Stimulated activated CD4-positive, alpha-beta T cell treated with anti-CD3 and anti-CD28 coated beads, Interleukin-4, amount 100 ng/mL, for 24 hours (primary cell): ENCODE data around the gene RNF146.
A peak's percentile ranks its signal among the peaks of the same experiment; 100 is the strongest.
"Not testable (repeated sequence)": the region's sequence is repeated elsewhere in the genome, so short reads cannot be mapped to it uniquely, and the experiment has no call there.

ENCODE experiments used
- DNase-seq: peaks from one replicate; pipeline ENCODE4 v3.0.0-alpha.2; 2020

RNF146 gene, protein sequence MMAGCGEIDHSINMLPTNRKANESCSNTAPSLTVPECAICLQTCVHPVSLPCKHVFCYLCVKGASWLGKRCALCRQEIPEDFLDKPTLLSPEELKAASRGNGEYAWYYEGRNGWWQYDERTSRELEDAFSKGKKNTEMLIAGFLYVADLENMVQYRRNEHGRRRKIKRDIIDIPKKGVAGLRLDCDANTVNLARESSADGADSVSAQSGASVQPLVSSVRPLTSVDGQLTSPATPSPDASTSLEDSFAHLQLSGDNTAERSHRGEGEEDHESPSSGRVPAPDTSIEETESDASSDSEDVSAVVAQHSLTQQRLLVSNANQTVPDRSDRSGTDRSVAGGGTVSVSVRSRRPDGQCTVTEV

DNA sequence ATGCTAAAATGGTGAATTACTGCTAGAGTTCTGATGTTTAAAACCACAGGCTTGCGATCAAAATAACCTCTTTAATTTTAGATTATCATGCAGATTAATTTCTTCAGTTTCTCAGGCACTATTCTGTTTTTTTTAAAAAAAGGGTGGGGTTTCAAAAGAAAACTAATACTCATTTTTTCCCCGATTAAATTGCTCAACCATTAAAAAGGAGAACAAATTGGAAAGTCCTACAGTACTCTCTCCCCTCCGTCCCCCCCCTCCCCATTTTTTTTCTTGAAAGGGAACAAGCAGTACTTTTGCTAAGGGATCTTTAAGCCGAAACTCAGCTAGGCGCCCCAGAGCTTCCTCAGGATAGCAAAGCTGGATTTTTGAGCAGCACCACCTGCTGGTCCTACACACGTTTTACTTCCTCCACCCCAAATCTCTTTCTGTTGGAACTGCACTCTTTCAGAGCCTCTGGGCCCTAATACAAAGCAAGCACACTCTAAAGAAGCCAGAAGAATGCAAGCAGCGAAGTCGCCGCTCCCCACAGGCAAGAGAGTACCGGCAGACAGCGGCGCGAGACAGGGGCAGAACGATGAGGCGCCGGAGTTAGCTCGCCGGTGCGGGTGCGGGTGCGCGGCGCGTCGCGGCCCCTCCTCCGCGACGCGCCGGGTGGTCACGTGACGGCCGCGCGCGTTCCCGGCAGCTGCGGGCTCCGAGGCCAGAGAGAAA lies at the start of gene RNF146:
TSS of gene RNF146 (plus strand) at position 687 of the 714 bp plus-strand sequence. CDS start 13,475 bp downstream, outside the sequence.
- peak; percentile 72 for DNase-seq

DNA sequence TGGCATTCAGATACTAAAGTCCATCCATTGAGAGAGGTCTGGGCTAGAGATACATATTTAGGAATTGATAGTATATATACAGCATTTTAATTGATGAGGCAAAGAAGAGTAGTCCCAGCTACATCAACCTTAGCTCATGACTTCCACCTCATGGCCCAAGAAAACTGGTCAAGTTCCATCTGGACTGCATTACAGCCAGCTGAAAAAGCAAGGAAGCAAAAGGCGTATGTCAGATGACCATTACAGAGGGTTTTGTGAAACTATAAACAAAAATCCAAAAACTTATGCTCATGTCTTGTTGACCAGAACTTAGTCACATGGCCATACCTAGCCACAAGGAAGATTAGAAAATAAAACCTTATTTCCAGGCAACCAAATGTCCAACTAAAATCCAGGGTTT lies 46.8 kb upstream of the RNF146 start:
- DNase-seq, result no peak

DNA sequence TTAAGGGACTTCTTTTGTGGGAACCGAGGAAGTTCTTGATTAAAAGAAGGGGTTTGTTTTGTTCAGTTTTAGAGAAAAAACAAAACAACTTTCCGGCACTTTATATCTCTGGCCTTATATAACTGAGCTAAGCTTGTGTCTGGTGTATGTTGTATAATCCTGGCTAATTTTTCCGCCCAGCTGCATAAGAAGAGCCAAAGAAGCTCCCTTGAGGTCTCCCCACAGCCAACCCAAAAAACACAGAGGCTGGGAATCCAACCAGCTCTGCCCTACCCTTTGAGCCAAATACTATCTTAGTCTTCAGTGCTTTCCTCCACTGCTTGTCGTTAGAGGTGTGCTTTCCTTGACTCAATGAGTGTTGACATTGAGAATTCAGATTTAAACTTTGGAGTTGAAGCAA lies 45.5 kb upstream of the RNF146 start:
- no peak for DNase-seq

DNA sequence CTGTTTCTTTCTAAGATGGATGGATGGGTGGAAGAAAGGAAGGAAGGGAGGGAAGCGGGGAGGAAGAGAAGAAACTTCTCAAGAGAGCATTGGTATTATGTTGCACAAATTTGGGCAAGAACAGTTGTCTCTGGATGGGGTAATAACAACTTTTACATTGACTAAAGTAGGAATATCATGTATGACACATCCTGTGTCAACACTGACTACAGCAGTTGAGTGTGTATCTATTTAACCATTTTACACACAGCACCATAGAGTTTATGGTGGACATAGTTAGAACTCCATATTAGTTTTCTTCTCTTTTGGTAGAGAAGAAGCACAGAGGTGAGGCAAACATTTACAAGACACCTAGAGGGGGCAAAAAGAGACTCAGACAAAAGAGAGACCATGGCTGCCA lies 44.2 kb upstream of the RNF146 start:
- DNase-seq, result no peak

DNA sequence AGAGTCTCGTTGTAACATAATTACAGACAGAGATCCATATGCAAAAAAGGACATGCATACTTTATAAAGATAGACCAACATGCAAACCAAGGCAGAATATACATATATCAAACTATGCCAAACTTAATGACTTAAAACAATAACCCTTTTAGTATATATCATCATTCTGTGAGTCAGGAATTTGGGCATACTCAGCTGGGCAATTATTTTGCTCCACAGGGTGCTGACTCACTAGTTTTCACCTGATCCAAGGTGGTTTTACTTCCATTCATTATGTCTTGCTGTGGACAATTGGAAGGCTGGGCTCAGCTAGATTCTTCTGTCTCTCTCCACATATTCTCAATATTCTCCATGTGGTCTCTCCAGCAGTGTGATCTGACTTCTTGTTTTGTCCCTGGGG lies 41.2 kb upstream of the RNF146 start:
- DNase-seq, result no peak

DNA sequence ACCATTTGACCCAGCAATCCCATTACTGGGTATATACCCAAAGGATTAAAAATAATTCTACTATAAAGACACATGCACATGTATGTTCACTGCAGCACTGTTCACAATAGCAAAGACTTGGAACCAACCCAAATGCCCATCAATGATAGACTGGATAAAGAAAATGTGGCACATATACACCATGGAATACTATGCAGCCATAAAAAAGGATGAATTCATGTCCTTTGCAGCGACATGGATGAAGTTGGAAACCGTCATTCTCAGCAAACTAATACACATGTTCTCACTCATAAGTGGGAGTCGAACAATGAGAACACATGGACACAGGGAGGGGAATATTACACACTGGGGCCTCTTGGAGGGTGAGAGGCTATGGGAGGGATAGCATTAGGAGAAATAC lies 32.8 kb upstream of the RNF146 start:
- DNase-seq, result not testable (repeated sequence)

DNA sequence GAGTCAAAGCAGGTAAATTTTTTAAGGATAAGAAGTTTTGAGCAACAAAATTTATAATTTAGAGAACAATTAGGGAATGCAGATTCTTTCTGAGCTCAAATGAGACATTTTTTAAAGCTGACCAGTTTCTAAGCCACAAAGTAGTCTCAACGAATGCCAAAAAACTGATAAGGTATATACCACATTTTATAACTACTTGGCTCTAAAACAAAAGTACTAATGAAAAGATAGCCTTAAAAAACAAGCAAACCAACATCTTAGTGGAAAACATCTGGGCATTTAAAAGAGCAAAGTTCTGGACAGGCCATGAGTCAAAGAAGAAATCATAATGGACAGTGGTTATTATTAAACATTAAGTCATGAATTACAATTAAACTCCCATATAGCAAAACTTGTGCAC lies 23.2 kb upstream of the RNF146 start:
- no peak for DNase-seq

DNA sequence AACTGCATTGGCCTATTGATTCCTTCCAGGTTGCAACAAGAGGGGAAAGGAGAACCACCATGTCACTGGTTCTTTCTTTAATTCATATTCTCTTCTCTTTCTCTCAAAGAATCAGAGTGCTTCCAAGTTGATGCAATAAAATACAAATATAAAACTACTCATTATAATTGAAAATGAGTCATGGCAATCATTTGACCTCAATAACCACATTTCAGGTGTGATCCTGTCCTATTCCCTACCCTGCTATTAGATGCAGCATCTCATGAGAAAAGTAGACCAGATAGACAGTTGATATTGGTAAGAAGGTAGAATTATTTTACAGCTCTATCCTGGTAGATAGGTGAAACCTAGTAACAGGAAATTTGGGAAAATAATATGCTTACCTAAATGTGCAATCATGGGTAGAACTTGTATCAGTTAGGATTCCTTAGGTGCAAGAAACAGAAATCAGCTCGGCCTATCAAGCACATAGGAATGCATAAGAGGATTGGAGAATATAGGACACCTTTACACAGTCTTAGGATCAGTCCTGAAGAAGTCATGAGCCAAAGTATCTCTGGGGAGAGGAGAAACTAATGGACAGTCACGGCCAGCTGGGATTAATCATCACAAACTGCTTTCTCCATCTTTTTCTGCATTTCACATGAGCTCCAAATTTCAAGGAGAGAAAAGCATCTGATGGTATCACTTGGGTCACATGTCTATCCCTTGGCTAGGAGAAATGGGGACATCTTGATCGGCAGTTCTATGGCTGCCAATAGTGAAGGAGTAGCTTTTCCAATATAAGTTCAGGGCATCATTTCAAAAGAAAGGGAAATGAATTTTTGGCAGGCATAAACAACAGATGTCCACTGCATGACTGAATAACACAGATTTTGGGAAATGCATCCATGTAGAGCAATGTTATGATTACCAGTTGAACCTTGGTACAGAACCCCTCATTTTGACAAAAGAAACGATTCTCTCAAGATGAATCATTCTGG lies 19.3 kb upstream of the RNF146 start:
- DNase-seq, result no peak

DNA sequence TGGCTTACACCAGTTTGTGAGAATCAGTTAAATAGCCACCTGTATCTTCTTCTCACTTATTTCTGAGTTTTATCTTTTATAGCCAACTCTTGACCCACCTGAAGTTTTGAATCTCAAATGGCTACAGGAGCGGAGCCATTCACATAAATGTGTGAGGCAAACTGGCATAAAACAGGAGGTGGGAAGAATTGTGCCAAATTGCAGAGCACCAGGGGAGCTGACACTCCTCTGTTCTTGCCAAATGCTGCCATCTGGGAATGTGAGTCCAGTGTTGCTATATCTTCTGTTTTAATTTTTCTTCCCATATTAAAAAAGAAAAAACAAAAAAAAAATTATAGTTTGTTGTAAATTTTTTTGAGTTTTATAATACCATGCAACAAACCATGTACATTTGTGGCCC lies 17.0 kb upstream of the RNF146 start:
- DNase-seq, result no peak

DNA sequence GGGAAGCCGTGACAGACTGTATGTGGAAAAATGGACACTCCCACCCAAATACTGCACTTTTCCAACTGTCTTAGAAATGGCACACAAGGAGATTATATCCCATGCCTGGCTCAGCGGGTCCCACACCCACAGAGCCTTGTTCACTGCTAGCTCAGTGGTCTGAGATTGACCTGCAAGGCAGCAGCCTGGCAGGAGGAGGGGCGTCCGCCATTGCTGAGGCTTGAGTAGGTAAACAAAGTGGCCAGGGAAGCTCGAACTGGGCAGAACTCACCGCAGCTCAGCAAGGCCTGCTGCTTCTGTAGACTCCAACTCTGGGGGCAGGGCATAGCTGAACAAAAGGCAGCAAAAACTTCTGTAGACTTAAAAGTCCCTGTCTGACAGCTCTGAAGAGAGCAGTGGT lies 11.4 kb upstream of the RNF146 start:
- DNase-seq, result no peak

DNA sequence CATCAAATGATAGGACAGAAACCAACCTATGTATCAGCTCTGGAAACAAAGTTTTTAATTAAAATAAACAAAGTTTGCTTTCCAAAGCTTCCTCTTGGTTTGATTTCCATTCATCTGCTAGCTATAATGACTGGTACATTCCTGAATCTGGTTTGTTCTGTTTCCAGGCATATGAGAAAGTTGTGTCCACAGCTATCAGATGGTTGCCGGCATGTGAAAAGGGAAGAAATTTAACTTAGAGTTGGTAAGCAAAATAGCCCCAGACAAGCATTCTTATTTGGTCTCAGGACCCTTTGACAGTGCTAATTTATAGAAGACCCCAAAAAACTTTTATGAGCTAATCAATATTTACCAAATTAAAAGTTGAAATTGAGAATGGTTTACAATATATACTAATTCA lies 3.8 kb upstream of the RNF146 start:
- no peak for DNase-seq

DNA sequence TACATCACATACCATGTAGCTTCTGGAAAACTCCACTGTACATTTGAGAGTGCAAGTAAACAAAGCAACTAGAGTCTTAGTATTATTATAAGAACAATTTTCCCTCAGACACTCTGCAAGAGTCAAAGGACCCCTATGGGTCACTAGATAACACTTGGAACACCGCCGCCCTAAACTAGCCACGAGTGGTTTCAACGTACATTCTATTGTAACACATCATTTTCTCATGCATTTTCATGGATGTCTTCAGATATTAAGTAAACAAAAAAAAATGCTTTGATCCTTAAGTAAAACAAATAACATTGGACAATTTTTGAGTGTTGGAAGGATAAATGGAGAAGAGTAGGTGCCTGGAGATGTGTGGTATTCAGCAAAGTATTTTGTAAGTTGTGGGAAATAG lies 3.2 kb upstream of the RNF146 start:
- DNase-seq, result no peak

DNA sequence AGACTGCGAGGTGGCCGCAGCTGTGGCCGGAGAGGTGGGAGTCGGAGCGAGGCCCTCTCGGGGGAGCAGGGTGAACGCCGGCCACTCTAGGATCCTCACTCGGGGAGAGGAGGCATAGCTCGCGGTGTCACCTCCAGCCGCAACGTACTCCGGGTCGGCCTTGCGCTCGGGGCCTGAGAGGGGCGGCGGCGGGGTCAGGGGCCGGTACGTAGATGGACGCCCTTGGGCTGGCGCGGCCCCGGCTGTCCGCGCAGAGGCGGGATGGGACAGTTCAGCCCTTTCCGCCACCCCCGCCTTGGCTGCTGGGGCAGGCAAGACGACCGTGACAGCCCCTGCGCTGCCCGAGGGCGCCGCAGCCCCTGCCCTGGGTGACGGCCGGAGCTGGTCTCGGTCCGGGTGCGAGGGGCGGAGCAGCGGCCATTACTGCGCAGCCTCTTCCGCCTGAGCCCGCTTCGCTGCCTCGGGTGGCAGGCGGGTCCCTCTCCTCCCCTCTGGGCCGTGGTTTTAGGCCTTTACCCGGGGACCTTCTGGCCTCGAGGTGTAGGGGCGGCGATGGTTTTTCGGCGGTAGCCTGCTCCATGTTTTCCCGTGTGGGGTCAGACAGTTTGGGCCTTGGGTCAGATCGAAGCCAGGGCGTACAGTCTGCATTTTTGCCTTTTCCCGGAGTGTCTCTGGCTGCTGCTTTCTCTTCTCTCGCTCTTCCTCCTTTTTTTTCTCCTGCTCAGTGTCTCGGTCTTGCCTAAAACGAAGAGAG lies 405 bp downstream of the RNF146 start:
- peak; percentile 51 for DNase-seq

DNA sequence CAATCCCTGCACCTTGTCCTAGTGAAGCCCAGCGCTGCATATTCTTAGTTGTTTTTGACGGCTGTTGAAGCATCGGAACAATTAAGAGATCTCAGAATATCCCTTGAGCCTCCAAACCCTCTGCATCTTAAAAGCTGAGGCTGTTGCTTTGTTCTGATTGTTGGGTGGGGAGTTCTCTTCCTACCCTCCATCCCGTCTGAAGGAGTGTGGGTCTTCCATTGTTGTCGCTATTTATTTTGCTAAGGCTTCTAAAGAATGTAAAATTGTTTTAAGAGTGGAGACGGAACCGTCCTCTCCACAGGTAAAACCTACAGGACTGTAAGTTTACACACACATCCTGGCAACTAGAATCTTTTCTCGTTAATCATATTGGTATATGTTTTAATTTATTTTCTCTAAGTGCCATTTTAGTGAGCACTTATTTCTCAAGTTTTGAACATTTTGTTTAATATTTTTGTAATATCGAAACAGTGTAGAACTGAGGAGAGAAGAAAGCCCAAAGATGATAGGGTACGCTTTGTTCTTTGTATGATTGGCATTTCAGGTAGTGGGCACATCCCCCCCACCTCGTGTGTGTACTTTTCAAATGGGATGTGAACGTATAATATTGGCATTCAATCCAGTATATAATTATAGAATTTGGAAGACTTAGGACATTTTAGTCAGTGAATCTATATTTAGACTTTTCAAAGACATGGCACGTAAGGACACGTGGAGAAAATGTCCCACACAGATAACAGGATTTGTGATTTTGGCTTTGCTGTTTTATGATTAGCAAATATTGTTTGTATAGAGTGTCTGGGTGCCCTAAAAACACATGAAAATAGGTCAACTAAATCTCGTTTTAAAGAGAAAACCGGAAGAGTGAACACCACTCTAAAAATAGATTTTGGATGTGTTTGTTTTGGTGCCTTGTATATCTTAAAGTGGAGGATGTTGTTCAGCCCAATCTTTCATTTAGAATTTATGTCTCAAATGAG lies 1.3 kb downstream of the RNF146 start:
- no peak for DNase-seq

DNA sequence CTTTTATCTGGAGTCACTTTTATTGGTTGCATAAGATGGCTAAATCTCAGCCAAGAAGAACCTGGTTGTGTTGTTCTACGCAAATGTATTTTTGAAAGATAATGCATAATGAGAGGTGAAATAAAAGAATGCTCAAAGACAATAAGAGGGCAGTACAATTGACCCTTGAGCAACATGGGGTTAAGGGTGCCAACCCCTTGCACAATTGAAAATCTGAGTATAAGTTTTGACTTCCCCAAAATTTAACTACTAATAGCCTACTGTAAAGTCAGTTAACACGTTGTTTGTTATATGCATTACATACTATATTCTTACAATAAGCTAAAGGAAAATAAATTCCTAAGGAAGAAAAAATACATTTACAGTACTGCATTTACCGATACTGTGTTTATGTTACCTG lies 5.9 kb downstream of the RNF146 start:
- DNase-seq, result no peak

DNA sequence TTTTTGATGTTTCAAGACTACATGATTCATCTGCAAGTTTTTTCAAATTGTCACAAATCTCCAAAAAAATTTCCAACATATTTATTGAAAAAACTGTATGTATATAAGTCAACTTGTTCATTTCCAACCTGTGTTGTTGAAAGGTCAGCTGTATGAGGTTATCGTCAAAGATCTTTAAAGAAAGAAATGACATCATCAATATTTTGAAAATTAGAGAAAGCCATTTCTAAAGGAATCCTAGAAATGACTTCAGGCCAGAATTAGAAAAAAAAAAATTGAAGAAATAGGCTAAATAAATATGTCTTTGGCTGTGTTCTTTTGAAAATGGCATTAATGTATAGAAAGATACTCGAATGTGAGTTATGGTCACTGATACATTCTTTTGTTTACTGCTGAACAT lies 6.8 kb downstream of the RNF146 start:
- DNase-seq, result no peak

DNA sequence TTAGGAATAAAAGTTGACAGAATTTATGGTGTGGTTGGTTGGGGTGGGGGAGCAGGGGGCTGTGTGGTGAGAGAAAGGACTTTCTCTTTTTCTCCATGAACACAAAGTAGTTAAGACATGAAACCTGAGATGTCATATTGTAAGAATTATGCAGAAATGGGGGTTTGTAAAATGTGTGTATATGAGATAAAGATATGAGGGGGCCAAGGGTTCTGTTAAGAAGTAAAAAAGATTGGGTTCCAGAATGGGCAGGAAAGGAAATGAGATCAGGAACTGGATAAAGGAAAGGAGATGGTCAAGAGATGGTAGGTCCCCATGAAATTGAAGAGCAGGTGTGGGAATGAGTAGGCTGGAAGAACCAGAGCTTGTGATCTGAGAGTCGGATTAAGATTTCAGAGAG lies 9.7 kb downstream of the RNF146 start:
- DNase-seq, result no peak

DNA sequence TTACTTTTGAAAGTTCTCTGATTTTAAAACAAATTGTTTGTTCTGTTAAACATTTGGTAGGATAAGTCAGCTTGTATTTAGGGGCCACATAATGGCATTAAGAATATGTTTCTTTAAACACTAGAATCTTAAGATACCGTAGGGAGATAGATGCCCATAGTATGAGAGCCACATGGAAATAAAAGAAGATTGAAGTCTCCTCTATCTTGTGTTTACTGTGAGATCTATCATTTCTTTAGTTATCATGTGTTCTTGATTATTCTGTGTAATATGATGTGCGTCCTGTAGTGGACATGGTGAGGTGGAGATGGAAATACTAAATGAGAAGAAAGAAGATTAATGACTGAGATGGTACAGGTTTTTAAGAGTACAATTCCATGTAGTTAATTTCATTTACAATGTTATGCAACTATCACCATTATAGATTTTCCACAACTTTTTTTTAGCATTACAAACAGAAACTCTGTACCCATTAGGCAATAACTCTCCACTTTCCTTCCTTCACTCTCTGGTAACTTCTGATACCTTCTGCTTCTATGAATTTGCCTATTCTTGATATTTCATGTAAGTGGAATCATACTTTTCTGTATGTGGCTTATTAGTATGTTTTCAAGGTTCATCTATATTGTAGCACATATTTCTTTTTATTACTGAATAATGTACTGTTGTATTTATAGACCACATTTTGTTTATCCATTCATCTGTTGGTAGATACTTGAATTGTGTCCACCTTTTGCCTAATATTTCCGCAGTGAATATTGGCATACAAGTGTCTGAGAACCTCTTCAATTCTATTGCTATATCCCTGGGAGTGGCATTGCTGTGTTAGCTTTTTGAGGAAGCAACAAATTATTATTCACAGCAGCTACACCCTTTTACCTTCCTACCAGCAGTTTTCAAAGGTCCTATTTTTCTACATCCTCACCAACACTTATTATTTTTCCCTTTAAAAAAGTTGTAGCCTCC lies 11.5 kb downstream of the RNF146 start:
- DNase-seq, result no peak

DNA sequence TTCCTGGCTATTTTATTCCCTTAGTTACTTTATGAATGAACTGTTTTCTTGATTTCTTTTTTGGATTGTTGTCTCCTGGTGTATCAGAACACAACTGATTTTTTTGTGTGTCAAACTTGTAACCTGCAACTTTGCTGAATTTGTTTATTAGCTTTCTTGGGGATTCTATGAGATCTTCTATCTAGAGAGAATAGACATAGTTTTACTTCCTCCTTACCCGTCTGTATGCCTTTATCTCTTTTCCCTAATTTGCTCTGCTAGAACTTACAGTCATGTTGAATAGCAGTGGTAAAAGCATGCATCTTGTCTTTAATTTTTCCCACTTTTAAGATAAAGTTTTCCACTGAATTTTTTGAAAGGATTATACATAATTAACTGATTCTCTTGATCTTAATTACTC lies 13.2 kb downstream of the RNF146 start:
- DNase-seq, result no peak

DNA sequence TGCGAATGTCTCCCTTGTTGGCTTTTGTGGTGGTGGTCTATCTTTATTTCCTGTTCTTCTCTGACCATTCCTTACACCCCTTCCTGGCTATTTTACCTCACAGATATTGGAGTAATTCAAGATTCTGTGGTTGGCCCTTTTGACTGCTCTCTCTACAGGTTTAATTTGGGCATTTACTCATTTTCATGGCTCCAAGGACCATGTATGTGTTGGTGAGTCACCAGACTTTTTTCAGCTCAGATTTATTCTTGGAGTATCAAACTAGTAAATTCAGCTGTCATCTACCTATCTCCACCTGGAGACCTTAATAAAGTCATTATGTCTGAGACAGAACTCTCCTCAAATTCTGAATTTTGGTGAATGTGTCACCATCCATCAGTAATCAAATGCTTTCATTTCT lies 15.5 kb downstream of the RNF146 start:
- no peak for DNase-seq
